ENCODE results near the gene SIGLEC12.

DNA sequence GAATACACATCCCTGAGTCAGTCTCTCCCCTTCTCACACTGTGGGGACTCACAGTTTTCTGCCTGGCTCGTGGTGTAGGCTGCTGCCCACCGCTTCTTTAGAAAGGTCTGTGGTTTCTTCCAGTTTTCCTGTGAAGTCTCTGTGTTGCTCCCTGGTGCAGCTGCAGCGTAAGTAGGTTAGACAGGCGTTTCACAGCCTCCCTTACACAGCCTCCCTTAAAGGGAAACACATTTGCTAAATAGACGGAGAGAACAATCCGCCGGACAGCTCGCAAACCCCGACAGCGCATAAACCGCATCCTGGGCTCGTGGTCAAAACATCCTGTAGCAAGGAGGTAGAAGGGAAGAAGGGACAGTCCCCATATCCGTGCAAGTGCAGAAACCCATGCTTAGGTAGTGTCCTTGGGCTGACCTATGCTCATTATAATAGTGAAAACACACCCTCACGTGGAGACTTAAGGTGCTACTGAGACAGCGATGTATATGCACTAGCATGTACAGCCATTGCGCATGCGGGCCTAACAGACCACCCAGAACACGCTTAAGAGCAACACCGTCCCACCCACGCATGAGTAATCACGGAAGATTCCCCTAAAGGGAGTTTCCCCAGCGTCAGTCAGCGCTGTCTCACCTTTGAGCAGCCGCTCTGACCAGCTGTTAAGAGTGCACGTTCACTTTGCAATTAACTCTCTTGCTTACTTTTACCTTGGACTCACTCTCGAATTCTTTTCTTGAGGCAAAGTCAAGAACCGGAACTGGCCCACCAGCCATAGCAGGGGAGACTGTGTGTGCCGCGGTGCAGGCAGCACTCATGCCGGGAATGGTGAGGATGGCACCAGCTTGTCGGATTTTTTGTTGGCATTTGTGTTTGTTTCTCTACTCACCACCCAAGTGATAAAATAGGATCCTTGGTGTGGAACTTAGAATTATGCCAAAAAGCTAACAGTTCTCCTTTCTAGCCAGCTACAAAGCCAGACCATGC is 59.9 kb downstream of the SIGLEC12 start:
- TF ChIP-seq CTCF (IDR thresholded peaks at IDR 0.05 in 8 of 11, conservative IDR thresholded peaks at IDR 0.05 in 3 of 11) (peak in 3 of 11 experiments; percentile 11 to 33 (median 29)), POLR2AphosphoS5 (IDR thresholded peaks at IDR 0.05) (peak in 2 of 3 donors; percentile 60 to 80), POLR2A (IDR thresholded peaks at IDR 0.05) (no peak)
